HG02678 (cell line): ENCODE measurements around the gene MAZ.

Experiments
- ATAC-seq: cut with Tn5 transposase; IDR thresholded peaks from one replicate; pipeline ENCODE4 v1.9.1; 2021; ENCODE audit warnings: mild to moderate bottlenecking, moderate library complexity; ENCODE audit not compliant: unreplicated experiment

The MAZ gene

DNA sequence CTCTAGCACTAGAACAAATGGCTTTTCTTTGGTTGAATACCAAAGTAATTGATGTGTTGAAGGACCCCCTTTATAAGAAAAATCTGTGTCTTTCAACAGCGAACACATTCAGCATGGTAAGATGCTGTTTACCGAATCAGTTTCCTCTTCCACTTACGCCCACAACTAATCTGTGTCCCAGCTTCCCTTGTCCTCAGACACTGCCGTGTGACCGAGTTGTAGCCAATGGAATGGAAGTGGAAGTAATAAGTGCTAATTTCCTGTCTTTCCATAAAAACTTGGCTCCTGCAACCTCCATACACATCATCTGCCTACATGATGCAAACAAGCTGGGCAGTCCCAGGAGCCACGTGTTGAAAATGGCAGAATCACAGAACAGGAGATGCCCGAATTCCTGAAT, 46.3 kb downstream of the MAZ start:
- no peak for ATAC-seq

DNA sequence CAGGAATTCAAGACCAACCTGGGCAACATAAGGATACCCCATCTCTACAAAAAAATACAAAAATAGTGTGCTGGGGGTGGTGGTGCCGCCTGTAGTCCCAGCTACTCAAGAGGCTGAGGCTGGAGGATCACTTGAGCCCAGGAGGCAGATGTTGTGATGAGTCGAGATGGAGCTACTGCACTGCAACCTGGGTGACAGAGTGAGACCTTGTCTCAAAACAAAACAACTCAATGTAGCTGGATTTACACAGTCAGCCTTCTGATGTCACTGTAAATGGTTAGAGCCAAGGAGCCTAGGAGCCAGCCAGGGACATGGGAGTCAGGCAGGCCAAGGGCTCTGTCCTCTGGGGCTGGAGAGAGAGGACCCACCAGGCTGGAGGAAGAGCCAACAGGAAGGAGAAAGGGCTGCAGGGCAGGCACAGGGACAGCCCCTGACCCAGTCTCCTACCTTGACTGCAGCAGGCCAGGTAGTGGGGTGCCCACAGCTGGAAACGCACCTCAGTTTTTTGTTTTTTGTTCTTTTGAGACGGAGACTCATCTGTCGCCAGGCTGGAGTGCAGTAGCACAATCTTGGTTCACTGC, 48.3 kb downstream of the MAZ start:
- no peak for ATAC-seq

DNA sequence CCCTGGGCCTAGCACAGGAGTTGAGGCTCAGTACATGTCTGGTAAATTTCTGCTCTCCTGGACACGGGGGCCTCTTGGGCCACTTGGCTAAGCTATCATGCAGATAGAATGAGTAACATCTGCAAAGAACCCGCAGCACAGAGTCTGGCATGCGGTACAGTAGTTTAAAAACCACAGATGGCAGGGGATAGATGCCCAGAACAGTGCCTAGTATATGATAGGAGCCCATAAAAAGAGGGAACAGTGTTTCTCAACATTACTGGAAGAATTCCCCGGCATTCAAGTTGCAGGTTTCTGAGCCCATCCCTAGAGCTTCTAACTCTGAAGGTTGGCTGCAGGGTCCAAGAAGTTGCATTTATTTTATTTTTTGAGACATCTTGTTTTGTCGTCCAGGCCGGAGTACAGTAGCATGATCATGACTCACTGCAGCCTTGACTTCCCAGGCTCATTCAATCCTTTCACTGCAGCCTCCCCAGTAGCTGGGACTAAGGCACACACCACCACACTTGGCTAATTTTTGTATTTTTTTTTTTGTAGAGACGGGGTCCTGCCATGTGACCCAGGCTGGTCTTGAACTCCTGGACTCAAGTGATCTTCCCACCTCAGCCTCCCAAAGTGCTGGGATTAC, 50.9 kb downstream of the MAZ start:
- ATAC-seq, result no peak

DNA sequence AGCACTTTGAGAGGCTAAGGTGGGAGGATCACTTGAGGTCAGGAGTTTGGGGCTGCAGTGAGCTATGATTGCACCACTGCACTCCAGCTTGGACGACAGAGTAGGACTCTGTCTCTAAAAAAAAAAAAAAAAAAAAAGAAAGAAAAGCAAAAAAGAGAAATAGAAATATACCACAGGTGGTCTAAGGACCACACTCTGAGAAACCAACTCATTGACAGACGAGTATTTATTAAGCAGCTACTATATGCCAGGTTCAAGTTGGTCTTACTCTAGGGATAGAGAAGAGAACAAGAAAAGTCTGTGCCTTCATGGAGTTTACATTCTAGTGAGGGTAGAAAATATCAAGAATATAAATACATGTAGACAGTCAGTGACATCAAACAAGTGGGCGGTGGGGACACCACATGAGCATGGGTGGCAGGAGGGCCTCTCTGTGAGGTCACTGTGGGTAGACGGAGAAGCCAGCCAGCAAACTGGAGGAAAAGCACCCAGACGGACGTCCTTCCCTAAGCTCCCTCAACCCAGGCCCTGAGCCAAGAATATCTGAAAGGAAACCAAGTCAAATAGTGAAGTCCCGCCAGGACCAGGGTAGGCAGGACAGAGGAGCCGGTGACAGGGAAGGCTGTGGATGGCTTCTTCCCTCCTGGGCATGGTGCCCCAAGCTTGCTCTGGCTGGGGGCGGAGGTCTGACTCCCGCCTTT, 52.0 kb downstream of the MAZ start:
- ATAC-seq, result no peak

DNA sequence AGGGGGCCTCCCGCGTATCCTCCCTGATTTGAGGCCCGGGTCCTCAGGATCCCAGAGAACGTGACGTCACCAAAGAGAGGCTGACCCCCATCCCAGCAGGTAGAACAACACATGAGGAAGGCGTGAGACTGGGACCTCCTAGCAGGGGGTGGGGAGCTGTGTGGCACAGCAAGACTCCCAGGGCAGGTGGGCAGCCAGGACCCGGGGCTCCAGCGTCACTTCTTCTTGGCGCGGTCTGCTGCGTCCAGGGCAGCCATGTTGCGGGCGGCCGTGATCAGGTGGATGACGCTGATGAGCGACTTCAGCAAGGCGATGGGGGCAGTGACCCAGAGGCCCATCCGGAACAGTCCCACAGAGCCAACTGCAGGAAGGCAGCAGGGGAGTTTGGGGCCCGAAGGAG, 52.6 kb downstream of the MAZ start:
- ATAC-seq, result no peak

DNA sequence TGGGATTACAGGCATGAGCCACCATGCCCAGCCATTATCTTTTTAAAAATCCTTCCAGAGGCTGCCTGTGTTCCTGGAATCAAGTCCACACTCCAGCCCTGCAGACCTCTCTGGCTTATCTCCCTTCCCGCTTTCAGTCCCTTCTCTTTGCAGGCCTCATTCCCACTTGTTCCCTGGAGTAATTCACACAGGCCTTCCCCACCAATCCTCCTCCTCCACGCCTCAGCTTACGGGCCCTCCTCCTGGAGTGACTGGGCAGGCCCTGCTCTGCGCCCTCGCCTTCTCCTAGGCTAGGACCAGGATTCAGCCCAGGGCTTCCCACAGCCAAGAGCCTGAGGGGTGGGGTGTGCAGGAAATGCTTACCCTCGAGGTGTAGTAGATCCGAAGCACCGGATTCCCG, 53.9 kb downstream of the MAZ start:
- ATAC-seq, result no peak
